ENCODE data around the gene HACD4. TPM values are rescaled to one million over a fixed set of nuclear protein-coding genes. Genes with fewer than 3 reads are reported as not detected.

HACD4 gene
- polyA plus RNA-seq, 1 donor (not counting 4 experiments of a cell fraction or from before 2014, with no cell fraction given): 10.4 TPM

DNA sequence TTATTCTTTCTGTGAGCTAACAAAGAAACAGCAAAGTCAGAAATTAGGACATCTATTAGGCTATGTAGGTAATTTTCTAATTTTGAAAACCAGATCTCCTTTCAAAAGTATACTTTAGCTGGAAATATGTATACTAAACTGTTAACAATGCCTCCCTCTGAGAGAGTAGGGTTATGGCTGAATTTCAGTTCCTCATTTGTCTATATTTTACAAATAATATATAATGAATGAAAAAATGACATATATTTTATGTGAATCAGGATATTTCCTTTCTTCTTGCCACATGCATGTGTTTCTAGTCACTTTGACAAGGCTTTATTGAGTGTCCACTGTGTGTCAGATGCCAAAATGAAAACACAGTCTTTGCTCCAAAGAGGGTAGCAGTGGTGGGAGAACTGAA, 15.4 kb downstream of the HACD4 start:
- Histone ChIP-seq H3K4me3 (ENCODE audit: control insufficient read depth in 2 of 3, extremely low read depth in 1 of 3, insufficient read depth in 2 of 3, low read depth in 1 of 3, low read length in 3 of 3) (no peak overlapping the region), H3K36me3 (ENCODE audit: control insufficient read depth in 2 of 2, extremely low read depth in 1 of 2, insufficient read depth in 2 of 2, low read length in 2 of 2) (peaks cover 0 to 4% of the 10 kb centered on the region in 2 experiments), H3K4me1 (ENCODE audit: control insufficient read depth, extremely low read depth, insufficient read depth, low read length) (peaks cover 5% of the 10 kb centered on the region), H3K27ac (ENCODE audit: control insufficient read depth, insufficient read depth, low read length) (no peak overlapping the region), H3K9ac (ENCODE audit: control insufficient read depth, extremely low read depth, insufficient read depth, low read length) (no peak overlapping the region), H3K9me1 (ENCODE audit: control insufficient read depth, extremely low read depth, insufficient read depth, low read length) (no peaks in the 10 kb centered on the region), H3K79me2 (ENCODE audit: control insufficient read depth, insufficient read depth, low read length) (no peaks in the 10 kb centered on the region), H3K9me3 (ENCODE audit: control insufficient read depth, low read depth, low read length) (no peaks in the 10 kb centered on the region), H3K27me3 (ENCODE audit: control insufficient read depth, extremely low read depth, insufficient read depth, low read length) (no peaks in the 10 kb centered on the region), H3K4me2 (ENCODE audit: control insufficient read depth, extremely low read depth, insufficient read depth, low read depth, low read length) (no peak overlapping the region), H4K20me1 (ENCODE audit: control insufficient read depth, extremely low read depth, insufficient read depth, low read length) (no peaks in the 10 kb centered on the region), H2AFZ (ENCODE audit: control insufficient read depth, low read length) (no peak overlapping the region)
- dilution Hi-C loops (cut with MboI; ENCODE audit: extremely low pct_ligation_motif_present, low sequenced_read_pairs): no loop called here
- TF ChIP-seq, protein P1, sequence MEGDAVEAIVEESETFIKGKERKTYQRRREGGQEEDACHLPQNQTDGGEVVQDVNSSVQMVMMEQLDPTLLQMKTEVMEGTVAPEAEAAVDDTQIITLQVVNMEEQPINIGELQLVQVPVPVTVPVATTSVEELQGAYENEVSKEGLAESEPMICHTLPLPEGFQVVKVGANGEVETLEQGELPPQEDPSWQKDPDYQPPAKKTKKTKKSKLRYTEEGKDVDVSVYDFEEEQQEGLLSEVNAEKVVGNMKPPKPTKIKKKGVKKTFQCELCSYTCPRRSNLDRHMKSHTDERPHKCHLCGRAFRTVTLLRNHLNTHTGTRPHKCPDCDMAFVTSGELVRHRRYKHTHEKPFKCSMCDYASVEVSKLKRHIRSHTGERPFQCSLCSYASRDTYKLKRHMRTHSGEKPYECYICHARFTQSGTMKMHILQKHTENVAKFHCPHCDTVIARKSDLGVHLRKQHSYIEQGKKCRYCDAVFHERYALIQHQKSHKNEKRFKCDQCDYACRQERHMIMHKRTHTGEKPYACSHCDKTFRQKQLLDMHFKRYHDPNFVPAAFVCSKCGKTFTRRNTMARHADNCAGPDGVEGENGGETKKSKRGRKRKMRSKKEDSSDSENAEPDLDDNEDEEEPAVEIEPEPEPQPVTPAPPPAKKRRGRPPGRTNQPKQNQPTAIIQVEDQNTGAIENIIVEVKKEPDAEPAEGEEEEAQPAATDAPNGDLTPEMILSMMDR (optimal IDR thresholded peaks at IDR 0.05 in 1 of 3, IDR thresholded peaks at IDR 0.05 in 1 of 3, conservative IDR thresholded peaks at IDR 0.05 in 1 of 3; ENCODE audit: extremely low read depth in 1 of 3, insufficient read depth in 2 of 3, low read length in 3 of 3): no peak
- TF ChIP-seq EZH2 (IDR thresholded peaks at IDR 0.05; ENCODE audit: low read length): no peak
- DNase-seq (ENCODE audit: low read depth, low spot score): no peak
- peak; percentile 36 for FAIRE-seq

DNA sequence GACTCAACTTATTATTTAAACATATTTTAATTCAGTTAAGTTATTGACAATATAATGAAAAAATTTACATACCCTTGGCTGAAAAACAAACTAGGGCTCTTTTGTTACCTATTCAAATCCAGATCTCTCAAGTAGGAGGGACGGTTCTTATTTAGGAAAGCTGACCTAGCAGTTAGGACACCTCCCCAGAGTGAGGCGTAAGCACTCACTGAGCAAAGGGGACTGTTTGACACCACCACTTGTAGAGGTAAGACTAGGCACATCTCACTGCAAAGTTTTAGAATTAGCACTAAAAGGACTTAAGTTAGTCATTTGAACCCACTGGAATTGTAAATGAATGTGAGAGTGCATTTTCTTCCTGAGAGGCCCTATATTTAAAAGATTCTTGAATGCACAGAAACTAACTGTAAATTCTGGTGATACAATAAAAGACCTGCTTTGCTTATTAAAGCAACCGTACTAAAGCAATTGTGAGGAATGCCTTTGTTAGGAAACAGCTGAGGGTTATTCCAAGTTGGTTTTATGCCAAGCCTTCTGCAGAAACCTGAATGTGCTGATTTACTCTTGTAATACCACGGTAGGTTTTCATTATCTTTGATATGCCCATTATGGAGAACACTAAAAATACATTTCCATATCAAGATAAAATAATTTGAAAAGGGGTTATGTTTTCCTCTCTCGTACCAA, 16.2 kb downstream of the HACD4 start:
- FAIRE-seq: no peak
- DNase-seq (ENCODE audit: low read depth, low spot score): no peak
- TF ChIP-seq EZH2 (IDR thresholded peaks at IDR 0.05; ENCODE audit: low read length): no peak
- TF ChIP-seq, protein P1 (optimal IDR thresholded peaks at IDR 0.05 in 1 of 3, IDR thresholded peaks at IDR 0.05 in 1 of 3, conservative IDR thresholded peaks at IDR 0.05 in 1 of 3; ENCODE audit: extremely low read depth in 1 of 3, insufficient read depth in 2 of 3, low read length in 3 of 3): no peak
- no peaks in the 10 kb centered on the region for H3K9me3 ChIP-seq (ENCODE audit: control insufficient read depth, low read depth, low read length)
- H3K4me2 ChIP-seq (ENCODE audit: control insufficient read depth, extremely low read depth, insufficient read depth, low read depth, low read length): no peak overlapping the region
- no peak overlapping the region for H2AFZ ChIP-seq (ENCODE audit: control insufficient read depth, low read length)
- no peak overlapping the region for H3K27ac ChIP-seq (ENCODE audit: control insufficient read depth, insufficient read depth, low read length)
- no peaks in the 10 kb centered on the region for H4K20me1 ChIP-seq (ENCODE audit: control insufficient read depth, extremely low read depth, insufficient read depth, low read length)
- dilution Hi-C loops (cut with MboI; ENCODE audit: extremely low pct_ligation_motif_present, low sequenced_read_pairs): no loop called here
- no peaks in the 10 kb centered on the region for H3K9me1 ChIP-seq (ENCODE audit: control insufficient read depth, extremely low read depth, insufficient read depth, low read length)
- H3K9ac ChIP-seq (ENCODE audit: control insufficient read depth, extremely low read depth, insufficient read depth, low read length): no peak overlapping the region
- peaks cover 0 to 5% of the 10 kb centered on the region in 2 experiments for H3K36me3 ChIP-seq (ENCODE audit: control insufficient read depth in 2 of 2, extremely low read depth in 1 of 2, insufficient read depth in 2 of 2, low read length in 2 of 2)
- peaks cover 5% of the 10 kb centered on the region for H3K4me1 ChIP-seq (ENCODE audit: control insufficient read depth, extremely low read depth, insufficient read depth, low read length)
- H3K4me3 ChIP-seq (ENCODE audit: control insufficient read depth in 2 of 3, extremely low read depth in 1 of 3, insufficient read depth in 2 of 3, low read depth in 1 of 3, low read length in 3 of 3): no peak overlapping the region
- H3K27me3 ChIP-seq (ENCODE audit: control insufficient read depth, extremely low read depth, insufficient read depth, low read length): no peaks in the 10 kb centered on the region
- no peaks in the 10 kb centered on the region for H3K79me2 ChIP-seq (ENCODE audit: control insufficient read depth, insufficient read depth, low read length)
